K562 (cell line): ENCODE data around the gene SEC22C. TPM values are rescaled to one million over a fixed set of nuclear protein-coding genes. Genes with fewer than 3 reads are reported as not detected.

Experiments
- ATAC-seq: fragments of 200-7000 bp; cut with Tn5 transposase; 3 replicates; pipeline ENCODE4 v1.9.1; 2020; ENCODE audit warnings: moderate library complexity
- BruUV-seq: library from RNA; stranded (reverse); fragments of 400-500 nt; replicated peaks from 2 replicates; lab custom pipeline; 2021; lab: Mats Ljungman, UMichigan
- CTCF ChIA-PET: fragments of 300-600 bp; formaldehyde crosslinking; extraction: SDS; loops from one replicate; lab custom pipeline; 2021; ENCODE audit warnings: low intra/inter-chr PET ratio; lab: Yijun Ruan, JAX
- POLR2A ChIA-PET: fragments of 300-600, 350-650 bp; sonication (Branson Sonifier 250); formaldehyde crosslinking; extraction: SDS; loops from one replicate; lab custom pipeline; 2021; ENCODE audit warnings: antibody characterized with exemption, inconsistent platforms; lab: Yijun Ruan, JAX
- DNase-seq, 4 experiments: peaks; one replicate each; pipeline versions ENCODE4 v3.0.0 to v3.0.0-alpha.2; 2011 to 2018; ENCODE audit warnings: low spot score in 3 of 4, mixed read lengths in 3 of 4; ENCODE audit errors: extremely low read depth in 1 of 4
- FAIRE-seq: peaks from 2 replicates; lab custom pipeline; 2011; peaks lifted over from hg19 to GRCh38; lab: Jason Lieb, UNC
- H2AFZ ChIP-seq: 2 replicates; pipeline ENCODE4 v1.6.0; 2011; ENCODE audit warnings: low read depth, low read length, control low read depth, inconsistent platforms
- H3K27ac ChIP-seq: fragments of 200-600 bp; 3 replicates; pipeline ENCODE4 v1.8.0; 2011; ENCODE audit warnings: low read depth, mild to moderate bottlenecking, control low read depth, inconsistent platforms, low read length, moderate library complexity, mixed read lengths; ENCODE audit errors: extremely low read depth
- H3K27me3 ChIP-seq, 2 experiments: fragments of 300-600 bp in 1 of 2; 2 replicates in 1 of 2; 3 replicates in 1 of 2; pipeline versions ENCODE4 v1.6.0 to v1.8.0; 2011; ENCODE audit warnings: inconsistent platforms in 2 of 2, low read length in 2 of 2, mild to moderate bottlenecking in 1 of 2, mixed read lengths in 1 of 2, moderate library complexity in 1 of 2; ENCODE audit not compliant: control insufficient read depth in 2 of 2, insufficient read depth in 2 of 2
- H3K36me3 ChIP-seq: fragments of 300-600 bp; 3 replicates; pipeline ENCODE4 v1.8.0; 2011; ENCODE audit warnings: mild to moderate bottlenecking, low read length, inconsistent platforms; ENCODE audit not compliant: control insufficient read depth, insufficient read depth
- H3K4me1 ChIP-seq, 2 experiments: fragments of 200-600 bp in 1 of 2; replicated peaks in 1 of 2; 2 replicates in 1 of 2; 3 replicates in 1 of 2; pipeline versions ENCODE4 v1.5.1 to v1.8.0; 2011; ENCODE audit warnings: inconsistent platforms in 2 of 2, low read length in 2 of 2, mild to moderate bottlenecking in 1 of 2, mixed read lengths in 1 of 2, moderate library complexity in 1 of 2; ENCODE audit not compliant: control insufficient read depth in 2 of 2, insufficient read depth in 2 of 2
- H3K4me2 ChIP-seq: 2 replicates; pipeline ENCODE4 v1.6.1; 2011; ENCODE audit warnings: low read length, control low read depth, inconsistent platforms, mixed read lengths; ENCODE audit not compliant: insufficient read depth
- H3K4me3 ChIP-seq: fragments of 200-600 bp; sonication (generic), shearing (Covaris generic); 2 replicates; pipeline ENCODE4 v1.5.1; 2016; ENCODE audit warnings: control low read depth, inconsistent platforms
- H3K79me2 ChIP-seq: fragments of 200-600 bp; 3 replicates; pipeline ENCODE4 v1.8.0; 2011; ENCODE audit warnings: low read length, inconsistent platforms; ENCODE audit not compliant: control insufficient read depth, insufficient read depth
- H3K9ac ChIP-seq, 2 experiments: 2 replicates each; pipeline versions ENCODE4 v1.6.0 to v1.6.1; 2011; ENCODE audit warnings: low read depth in 2 of 2, low read length in 2 of 2, control low read depth in 1 of 2, inconsistent platforms in 1 of 2, mild to moderate bottlenecking in 1 of 2, mixed read lengths in 1 of 2; ENCODE audit not compliant: insufficient read depth in 1 of 2
- H3K9me1 ChIP-seq: one replicate; pipeline ENCODE4 v1.6.0; 2011; ENCODE audit warnings: inconsistent platforms, mild to moderate bottlenecking, low read length, moderate library complexity; ENCODE audit not compliant: control insufficient read depth, insufficient read depth
- H3K9me3 ChIP-seq: replicated peaks from 2 replicates; pipeline ENCODE4 v1.5.1; 2011; ENCODE audit warnings: low read depth, low read length, inconsistent platforms; ENCODE audit not compliant: control insufficient read depth, insufficient read depth
- H4K20me1 ChIP-seq: replicated peaks from 2 replicates; pipeline ENCODE4 v1.6.1; 2011; ENCODE audit warnings: low read length, inconsistent platforms, mixed read lengths; ENCODE audit not compliant: control insufficient read depth, insufficient read depth
- ARID1B ChIP-seq: fragments of 450-650 bp; IDR thresholded peaks from 2 replicates; pipeline ENCODE4 v1.6.1; 2016; ENCODE audit warnings: antibody characterized with exemption, mild to moderate bottlenecking, inconsistent platforms
- CBFA2T3 ChIP-seq: fragments of 450-650 bp; IDR thresholded peaks from 2 replicates; pipeline ENCODE4 v1.6.1; 2017
- E2F3 ChIP-seq: fragments of 250-450 bp; sonication (Bioruptor Pico); IDR thresholded peaks from 2 replicates; pipeline ENCODE4 v1.4.0; 2020; ENCODE audit warnings: mild to moderate bottlenecking
- ESRRB ChIP-seq: fragments of 250-450 bp; sonication (Bioruptor Pico); IDR thresholded peaks from 2 replicates; pipeline ENCODE4 v1.5.0; 2020; ENCODE audit warnings: mild to moderate bottlenecking, moderate library complexity, borderline replicate concordance
- FOXP1 ChIP-seq: sonication (generic); formaldehyde crosslinking; IDR thresholded peaks from 2 replicates; pipeline ENCODE4 v1.8.0; 2022; ENCODE audit warnings: mild to moderate bottlenecking, missing genetic modification reagents
- MIER1 ChIP-seq: fragments of 450-650 bp; IDR thresholded peaks from 2 replicates; pipeline ENCODE4 v1.6.1; 2016; ENCODE audit warnings: antibody characterized with exemption, mild to moderate bottlenecking, low read depth
- MTA2 ChIP-seq: fragments of 450-650 bp; IDR thresholded peaks from 2 replicates; pipeline ENCODE4 v1.6.1; 2016; ENCODE audit warnings: low read depth
- NCOA1 ChIP-seq: fragments of 450-650 bp; IDR thresholded peaks from 2 replicates; pipeline ENCODE4 v1.6.1; 2016; ENCODE audit warnings: low read depth
- RBM22 ChIP-seq: fragments of 200-400 bp; formaldehyde crosslinking; IDR thresholded peaks from 2 replicates; pipeline ENCODE4 v1.6.1; 2018; ENCODE audit warnings: low read length, low read depth; ENCODE audit not compliant: poor library complexity, severe bottlenecking
- SMARCA5 ChIP-seq: fragments of 450-650 bp; IDR thresholded peaks from 2 replicates; pipeline ENCODE4 v1.6.1; 2016
- SRF ChIP-seq, 2 experiments: fragments of 250-450, 450-650 bp in 1 of 2; sonication (Bioruptor Pico) in 1 of 2; sonication (generic) in 1 of 2; formaldehyde crosslinking; IDR thresholded peaks; 2 replicates each; pipeline versions ENCODE4 v1.5.0 to v1.5.1; 2020 to 2022; ENCODE audit warnings: mild to moderate bottlenecking in 1 of 2, missing genetic modification reagents in 1 of 2
- SRSF9 ChIP-seq: fragments of 200-400 bp; formaldehyde crosslinking; IDR thresholded peaks from 2 replicates; pipeline ENCODE4 v1.6.1; 2017; ENCODE audit warnings: low read depth, low read length, borderline replicate concordance
- TAL1 ChIP-seq: fragments of 450-650 bp; IDR thresholded peaks from 2 replicates; pipeline ENCODE4 v1.6.1; 2016; ENCODE audit warnings: mild to moderate bottlenecking
- TARDBP ChIP-seq: fragments of 450-650 bp; IDR thresholded peaks from 2 replicates; pipeline ENCODE4 v1.6.1; 2016
- TCF3 ChIP-seq: sonication (generic); formaldehyde crosslinking; IDR thresholded peaks from 2 replicates; pipeline ENCODE4 v1.4.0; 2020; ENCODE audit warnings: mild to moderate bottlenecking, missing genetic modification reagents
- ZBED1 ChIP-seq: IDR thresholded peaks from 2 replicates; pipeline ENCODE4 v1.6.1; 2014
- ZBTB26 ChIP-seq: fragments of 450-650 bp; formaldehyde crosslinking; IDR thresholded peaks from 2 replicates; pipeline ENCODE4 v1.4.0; 2022; ENCODE audit warnings: missing genetic modification characterization
- ZNF778 ChIP-seq: fragments of 450-650 bp; formaldehyde crosslinking; IDR thresholded peaks from 2 replicates; pipeline ENCODE4 v1.4.0; 2020; ENCODE audit warnings: mild to moderate bottlenecking, moderate library complexity
- ZSCAN29 ChIP-seq: fragments of 450-650 bp; IDR thresholded peaks from 2 replicates; pipeline ENCODE4 v1.6.1; 2017
- ZZZ3 ChIP-seq: fragments of 450-650 bp; IDR thresholded peaks from 2 replicates; pipeline ENCODE4 v1.6.1; 2016; ENCODE audit warnings: antibody characterized with exemption, mild to moderate bottlenecking, moderate library complexity
- WGBS: fragments of 100-300 bp; shearing (Covaris generic); methylation state at CpG from one replicate; pipeline ENCODE4 v1.1.6; 2016; ENCODE audit warnings: low coverage, mixed read lengths; ENCODE audit not compliant: insufficient coverage; ENCODE audit errors: missing lambda C conversion rate; 5-methylcytosine and 5-hydroxymethylcytosine counted together
- in situ Hi-C: fragments of 300-500 bp; cut with MboI; formaldehyde crosslinking; loops from 4 replicates; pipeline ENCODE4 v1.15.0; 2018; ENCODE audit warnings: inconsistent platforms, mixed read lengths
- intact Hi-C: fragments of 100-400 bp; cut with micrococcal nuclease; formaldehyde crosslinking; loops from 2 replicates; pipeline ENCODE4 v1.14.2; 2022
- polyA plus RNA-seq, 8 experiments: library from polyadenylated mRNA; depleted of rRNA in 4 of 8; stranded (reverse) in 5 of 8; unstranded in 3 of 8; fragments of >200 nt; fragmentation: Nextera tagmentation in 2 of 8; fragmentation: Illumina TruSeq in 1 of 8; extraction: Ambion mirVana in 2 of 8; extraction: Trizol in 1 of 8; gene quantifications; 2 replicates each; pipeline versions ENCODE4 v1.2.1 to v1.2.3, GENCODE V29; 2011 to 2014; ENCODE audit warnings: inconsistent platforms in 1 of 8, missing spikeins in 1 of 8
- total RNA-seq, 7 experiments: library from RNA; depleted of rRNA in 6 of 7; stranded (reverse); fragments of >200 nt in 6 of 7; fragmentation: Illumina TruSeq in 2 of 7; extraction: Trizol in 2 of 7; gene quantifications; 2 replicates each; pipeline versions ENCODE4 v1.2.1 to v1.2.3, GENCODE V29; 2011 to 2021; ENCODE audit warnings: low replicate concordance in 1 of 7
- TF ChIP-seq, protein P1 (sequence below), 3 experiments: fragments of 200-800 bp in 1 of 3; sonication (Bioruptor generic) in 1 of 3; sonication (generic) in 1 of 3; formaldehyde crosslinking in 1 of 3; IDR thresholded peaks; 2 replicates each; pipeline versions ENCODE4 v1.6.1 to v1.8.0; 2016 to 2022; ENCODE audit warnings: mild to moderate bottlenecking in 2 of 3, missing compliant biosample characterization in 2 of 3, missing genetic modification characterization in 2 of 3, missing genetic modification reagents in 1 of 3
- TF ChIP-seq, protein P2 (sequence below): fragments of 250-450 bp; sonication (Bioruptor Pico); IDR thresholded peaks from 2 replicates; pipeline ENCODE4 v1.8.0; 2022; ENCODE audit warnings: moderate library complexity, mild to moderate bottlenecking, inconsistent platforms

The SEC22C gene
- total and polyA plus RNA-seq, 9 of the 15 experiments (the other 6 are each of a cell fraction or from before 2014, with no cell fraction given) = 35.6 to 68.4 (median 50.7) TPM

DNA sequence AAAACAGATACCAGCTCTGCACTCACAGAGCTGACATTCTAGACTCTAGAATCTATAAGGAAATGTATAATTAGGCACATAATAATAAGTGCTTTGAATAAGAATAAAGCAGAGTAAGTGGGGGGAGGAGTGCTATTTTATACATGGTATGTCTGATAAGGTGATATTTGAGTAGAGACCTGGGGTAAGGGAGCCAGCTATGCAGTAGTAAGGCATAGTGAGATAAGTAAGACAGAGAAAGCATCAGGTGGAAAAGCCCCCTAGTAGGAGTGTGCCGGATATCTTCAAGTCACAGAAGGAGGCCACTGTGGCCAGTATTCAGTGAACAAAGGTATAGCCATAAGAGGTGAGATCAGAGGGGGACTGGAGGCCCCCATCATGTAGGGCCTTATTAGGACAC lies 11.9 kb upstream of the SEC22C start:
- Histone ChIP-seq H3K27ac (no peak overlapping the region), H3K4me2 (peak overlapping the region; percentile 22; the same call in 1 of the 2 replicates), H3K4me3 (no peak overlapping the region), H3K9ac (peak overlapping the region in 1 of 2 experiments; percentile 5; a peak in 2 of 4 replicates), H3K9me3 (peaks cover 2% of the 10 kb centered on the region; the same call in 1 of the 2 replicates), H3K36me3 (peaks cover 51% of the 10 kb centered on the region), H3K4me1 (peaks cover 18 to 21% of the 10 kb centered on the region in 2 experiments; a peak in 4 of 5 replicates), H3K9me1 (no peaks in the 10 kb centered on the region), H3K27me3 (no peaks in the 10 kb centered on the region), H4K20me1 (no peaks in the 10 kb centered on the region), H3K79me2 (peaks cover 39% of the 10 kb centered on the region), H2AFZ (no peak overlapping the region)
- no TSS peak for BruUV-seq
- FAIRE-seq = no peak
- DNase-seq = peak; percentile 52 to 71 (median 56)
- CTCF ChIA-PET = no interaction called here
- POLR2A ChIA-PET = interaction anchor here (1.1 to 1.6 kb wide), 3 partner anchors 10 to 156 kb away, joined by 4 to 6 read pairs (median 4); partner anchors contain the start of gene SEC22C
- peak; percentile 1; the same call in 1 of the 3 replicates for ATAC-seq
- WGBS = 20% methylated on average over 1 of the region's 1 CpG
- intact Hi-C loops (no loop called here), in situ Hi-C loops (no loop called here)
- TF ChIP-seq NCOA1 (no peak), TARDBP (no peak), CBFA2T3 (peak; percentile 89), SMARCA5 (no peak), TAL1 (peak; percentile 50; the same call in 1 of the 2 replicates), ZBTB26 (CRISPR knock-in tag) (no peak), ESRRB (CRISPR knock-in tag) (no peak), ZNF778 (CRISPR knock-in tag) (no peak), SRSF9 (no peak), FOXP1 (CRISPR knock-in tag) (no peak), ZSCAN29 (no peak), RBM22 (no peak), SRF (CRISPR knock-in tag; IDR thresholded peaks at IDR 0.05) (no peak), E2F3 (no peak), TCF3 (CRISPR knock-in tag) (peak; percentile 50; the same call in 1 of the 2 replicates), MTA2 (0 out of 2 replicates have a peak, but pooled peaks have one; percentile 13), ZBED1 (no peak), ARID1B (peak; percentile 71), ZZZ3 (no peak), MIER1 (no peak)
- TF ChIP-seq, protein P1, sequence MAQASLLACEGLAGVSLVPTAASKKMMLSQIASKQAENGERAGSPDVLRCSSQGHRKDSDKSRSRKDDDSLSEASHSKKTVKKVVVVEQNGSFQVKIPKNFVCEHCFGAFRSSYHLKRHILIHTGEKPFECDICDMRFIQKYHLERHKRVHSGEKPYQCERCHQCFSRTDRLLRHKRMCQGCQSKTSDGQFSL (CRISPR knock-in tag; IDR thresholded peaks at IDR 0.05) = no peak
- TF ChIP-seq, protein P1 (tag; IDR thresholded peaks at IDR 0.05) = no peak
- TF ChIP-seq, protein P2, sequence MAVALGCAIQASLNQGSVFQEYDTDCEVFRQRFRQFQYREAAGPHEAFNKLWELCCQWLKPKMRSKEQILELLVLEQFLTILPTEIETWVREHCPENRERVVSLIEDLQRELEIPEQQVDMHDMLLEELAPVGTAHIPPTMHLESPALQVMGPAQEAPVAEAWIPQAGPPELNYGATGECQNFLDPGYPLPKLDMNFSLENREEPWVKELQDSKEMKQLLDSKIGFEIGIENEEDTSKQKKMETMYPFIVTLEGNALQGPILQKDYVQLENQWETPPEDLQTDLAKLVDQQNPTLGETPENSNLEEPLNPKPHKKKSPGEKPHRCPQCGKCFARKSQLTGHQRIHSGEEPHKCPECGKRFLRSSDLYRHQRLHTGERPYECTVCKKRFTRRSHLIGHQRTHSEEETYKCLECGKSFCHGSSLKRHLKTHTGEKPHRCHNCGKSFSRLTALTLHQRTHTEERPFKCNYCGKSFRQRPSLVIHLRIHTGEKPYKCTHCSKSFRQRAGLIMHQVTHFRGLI (CRISPR knock-in tag) = no peak
